Stimulated activated CD4-positive, alpha-beta T cell treated with anti-CD3 and anti-CD28 coated beads, TNF-alpha, amount 100 ng/mL, for 4 hours (primary cell): ENCODE results near the gene ASPA.
"Not testable (repeated sequence)": the region's sequence is repeated elsewhere in the genome, so short reads cannot be mapped to it uniquely, and the experiment has no call there.

Experiments
- DNase-seq, 3 experiments: peaks; one replicate each; pipeline ENCODE4 v3.0.0-alpha.2; 2020; ENCODE audit warnings: low read depth in 3 of 3

The ASPA gene

DNA sequence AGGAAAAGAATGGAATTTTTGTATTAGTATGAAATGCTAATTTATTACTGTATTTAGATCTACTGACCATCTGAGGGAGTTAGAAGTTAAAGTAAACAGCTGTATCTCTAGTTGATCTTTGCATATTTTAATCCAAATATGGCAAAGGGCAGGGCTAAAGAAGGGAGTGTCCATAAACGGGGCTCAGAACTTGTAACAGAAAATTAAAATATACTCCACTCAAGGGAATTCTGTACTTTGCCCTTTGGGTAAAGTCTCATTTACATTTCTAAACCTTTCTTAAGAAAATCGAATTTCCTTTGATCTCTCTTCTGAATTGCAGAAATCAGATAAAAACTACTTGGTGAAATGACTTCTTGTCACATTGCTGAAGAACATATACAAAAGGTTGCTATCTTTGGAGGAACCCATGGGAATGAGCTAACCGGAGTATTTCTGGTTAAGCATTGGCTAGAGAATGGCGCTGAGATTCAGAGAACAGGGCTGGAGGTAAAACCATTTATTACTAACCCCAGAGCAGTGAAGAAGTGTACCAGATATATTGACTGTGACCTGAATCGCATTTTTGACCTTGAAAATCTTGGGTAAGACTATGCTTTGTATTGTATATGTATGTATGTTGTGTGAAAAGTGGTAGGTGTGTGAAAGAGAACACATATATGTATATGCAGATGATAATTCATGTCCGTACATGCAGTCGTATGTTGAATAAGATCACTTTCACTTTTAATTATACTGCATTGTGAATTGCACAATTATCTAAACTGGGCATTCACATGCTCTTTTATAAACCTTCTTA is at the start of gene ASPA:
Gene ASPA (plus strand): TSS at position 186 of the 799 bp plus-strand sequence. CDS start 163 bp downstream, at position 349.
- DNase-seq: no peak

DNA sequence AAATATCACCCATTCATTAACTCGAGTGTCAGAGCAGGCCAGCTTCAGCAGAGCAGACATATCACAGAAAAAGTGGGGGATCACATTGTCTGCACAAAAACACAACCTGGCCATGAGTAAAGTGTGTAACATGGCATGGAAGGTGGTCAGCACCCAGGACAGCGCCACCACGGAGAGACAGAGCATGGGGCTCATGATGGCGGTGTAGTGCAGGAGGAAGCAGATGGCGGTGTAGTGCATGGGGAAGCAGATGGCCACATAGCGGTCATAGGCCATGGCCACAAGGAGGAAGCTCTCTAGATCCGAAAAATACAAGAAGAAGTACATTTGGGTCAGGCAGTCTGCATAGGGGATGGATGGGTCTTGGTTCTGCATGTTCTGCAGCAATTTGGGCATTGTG is 42.6 kb upstream of the ASPA start:
- DNase-seq: not testable (repeated sequence)

DNA sequence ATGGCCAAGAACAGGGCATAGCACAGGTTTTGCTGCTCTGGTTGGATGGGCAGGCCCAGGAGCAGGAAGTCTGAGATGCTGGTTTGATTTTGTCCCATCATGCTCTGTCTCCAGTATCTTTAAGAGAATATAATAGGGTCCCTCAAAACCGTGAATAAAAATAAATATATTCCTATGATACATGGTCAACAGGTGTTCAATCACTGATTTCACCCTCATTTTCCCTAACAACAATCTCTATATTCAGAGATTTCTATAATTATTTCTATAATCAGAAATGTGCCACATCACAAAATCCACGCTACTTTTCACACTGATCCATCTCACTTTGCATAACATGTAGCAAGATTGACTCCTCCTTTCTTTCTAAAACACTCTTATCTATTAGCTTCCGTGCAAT is 42.1 kb upstream of the ASPA start, which contains the start of gene OR1E2:
Gene OR1E2 (minus strand): TSS at position 101 of the 400 bp plus-strand sequence. CDS start 0 bp downstream, at position 101.
- no peak for DNase-seq

DNA sequence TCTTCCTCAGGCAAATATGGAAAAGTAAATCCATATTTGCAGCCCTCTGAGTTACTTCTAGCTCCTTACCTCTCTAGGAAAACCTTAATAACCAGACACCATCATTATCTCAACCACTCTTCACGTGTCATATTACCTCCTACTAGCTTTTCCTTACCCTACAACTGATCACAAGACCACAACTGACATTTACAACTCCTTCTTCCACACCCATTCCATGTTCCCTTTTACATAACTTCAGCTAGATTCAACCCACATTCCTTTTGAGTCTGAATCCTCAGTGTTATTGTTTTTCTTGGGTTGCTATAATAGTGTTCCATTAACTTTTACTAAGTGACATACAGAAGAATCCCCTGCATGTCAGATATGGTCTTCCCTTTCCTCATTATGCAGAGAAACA is 37.4 kb upstream of the ASPA start:
- no peak for DNase-seq

- no peak for DNase-seq
Measured at GRCh38 chr17:3440451-3440850, 35.3 kb upstream of the ASPA start.

DNA sequence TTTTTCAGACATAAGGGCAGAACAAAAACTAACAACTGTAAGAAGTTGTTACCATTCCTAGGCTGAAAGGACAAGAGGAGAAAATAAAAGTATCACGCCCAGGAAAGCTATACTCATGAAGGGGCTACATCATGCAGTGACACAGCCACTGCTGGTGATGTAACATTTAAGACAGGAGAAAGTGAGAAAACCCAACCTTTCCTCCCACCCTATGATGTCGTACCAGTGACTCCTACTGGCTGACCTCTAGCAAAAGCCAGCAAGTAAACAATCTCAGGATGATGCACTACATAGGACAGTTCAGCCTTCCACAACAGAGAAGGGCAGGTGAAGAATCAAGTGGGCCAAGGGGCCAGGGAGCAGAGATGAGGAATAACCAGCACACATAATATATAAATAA is 28.2 kb upstream of the ASPA start:
- no peak for DNase-seq

DNA sequence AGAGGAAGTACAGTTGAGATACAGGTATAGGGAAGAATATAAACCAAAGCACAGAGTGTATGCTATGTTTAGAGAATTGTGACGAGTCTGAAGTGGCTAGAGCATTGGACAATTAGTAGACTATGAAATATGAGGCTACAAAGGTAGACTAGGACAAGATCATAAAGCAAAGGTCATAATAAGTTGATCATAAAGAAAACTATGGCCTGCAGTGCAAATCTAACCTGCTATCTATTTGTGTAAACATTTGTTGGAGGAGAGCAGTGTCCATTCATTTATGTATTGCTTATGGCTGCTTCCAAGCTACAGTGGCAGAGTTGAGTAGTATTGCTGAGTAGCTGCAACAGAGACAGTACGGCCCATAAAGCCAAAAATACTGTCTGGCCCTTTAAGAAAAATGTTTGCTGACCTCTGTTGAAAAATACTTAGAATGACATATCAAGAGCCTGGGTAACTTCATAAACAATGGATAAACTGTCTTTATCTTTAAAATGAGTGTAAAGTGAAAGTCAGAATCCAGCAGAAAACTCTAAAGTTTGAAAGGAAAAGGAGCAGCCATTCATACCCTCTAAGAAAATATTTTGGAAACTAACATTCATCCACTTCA is 27.6 kb upstream of the ASPA start:
- no peak for DNase-seq

DNA sequence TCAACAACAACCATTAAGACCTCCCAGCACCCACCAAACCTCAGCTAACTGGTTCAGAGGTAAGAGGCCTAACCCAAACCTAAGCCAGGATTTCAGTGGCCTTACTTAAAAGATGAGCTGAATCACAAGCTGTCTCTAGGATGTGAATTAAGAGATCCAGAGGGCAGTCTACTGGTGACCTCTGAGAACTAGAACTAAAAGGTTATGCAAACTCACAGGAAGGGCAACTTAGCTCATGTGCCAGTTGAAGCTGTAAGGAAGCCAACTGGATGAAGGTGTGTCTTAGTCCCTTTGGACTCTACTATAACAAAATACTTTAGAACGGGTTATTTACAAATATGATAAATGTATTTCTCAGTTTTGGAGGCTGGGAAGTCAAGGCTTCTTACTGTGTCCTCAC is 9.4 kb upstream of the ASPA start:
- DNase-seq: not testable (repeated sequence)

- DNase-seq: no peak
Measured at GRCh38 chr17:3469529-3469928, 6.3 kb upstream of the ASPA start.

- no peak for DNase-seq
Measured at GRCh38 chr17:3471599-3471998, 4.2 kb upstream of the ASPA start, which contains the start of gene SPATA22. Gene SPATA22, minus strand, starts transcription at chr17:3471819. Its CDS starts 2,494 bp downstream, at chr17:3469325.

- DNase-seq: no peak
Measured at GRCh38 chr17:3472137-3472536, 3.7 kb upstream of the ASPA start.

- DNase-seq: no peak
Measured at GRCh38 chr17:3474212-3474611, 1.6 kb upstream of the ASPA start.

DNA sequence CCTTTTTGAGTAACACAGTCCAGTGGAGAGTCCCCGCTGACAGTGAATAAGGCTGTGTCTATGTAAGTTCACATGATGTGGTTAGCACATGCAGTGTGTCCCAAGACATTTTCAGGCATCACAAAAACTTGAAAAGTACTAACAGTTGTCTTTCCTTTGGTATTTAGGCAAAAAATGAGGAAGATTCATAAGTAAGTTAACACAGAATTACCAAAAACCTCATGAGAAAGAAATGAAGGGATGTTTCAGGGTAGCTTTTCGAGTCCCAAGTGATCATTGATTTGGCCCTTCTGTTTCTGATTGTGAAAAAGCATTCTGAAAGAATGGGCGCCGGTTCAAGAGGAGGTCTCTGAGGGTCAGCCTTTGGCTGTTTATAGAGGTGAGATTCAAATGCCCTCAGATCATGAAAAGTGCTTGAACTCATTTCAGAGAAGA is 529 bp upstream of the ASPA start:
- DNase-seq: no peak

DNA sequence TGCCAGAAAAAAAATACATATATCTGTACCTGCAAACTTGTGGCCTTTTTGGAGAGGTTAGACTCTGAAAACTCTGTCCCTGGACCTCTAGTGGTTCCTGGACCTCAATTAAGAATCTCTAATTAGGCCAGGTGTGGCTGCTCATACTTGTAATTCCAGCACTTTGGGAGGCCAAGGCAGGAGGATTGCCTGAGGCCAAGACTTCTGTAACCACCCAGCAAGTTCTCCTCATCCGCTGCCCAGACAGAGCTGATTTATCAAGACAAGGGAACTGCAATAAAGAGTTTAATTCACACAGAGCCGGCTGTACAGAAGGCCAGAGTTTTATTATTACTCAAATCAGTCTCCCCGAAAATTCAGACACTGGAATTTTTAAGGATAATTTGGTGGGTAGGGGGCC is 4.2 kb downstream of the ASPA start:
- DNase-seq: no peak

- DNase-seq: no peak
Measured at GRCh38 chr17:3482852-3483251, 7.1 kb downstream of the ASPA start.

DNA sequence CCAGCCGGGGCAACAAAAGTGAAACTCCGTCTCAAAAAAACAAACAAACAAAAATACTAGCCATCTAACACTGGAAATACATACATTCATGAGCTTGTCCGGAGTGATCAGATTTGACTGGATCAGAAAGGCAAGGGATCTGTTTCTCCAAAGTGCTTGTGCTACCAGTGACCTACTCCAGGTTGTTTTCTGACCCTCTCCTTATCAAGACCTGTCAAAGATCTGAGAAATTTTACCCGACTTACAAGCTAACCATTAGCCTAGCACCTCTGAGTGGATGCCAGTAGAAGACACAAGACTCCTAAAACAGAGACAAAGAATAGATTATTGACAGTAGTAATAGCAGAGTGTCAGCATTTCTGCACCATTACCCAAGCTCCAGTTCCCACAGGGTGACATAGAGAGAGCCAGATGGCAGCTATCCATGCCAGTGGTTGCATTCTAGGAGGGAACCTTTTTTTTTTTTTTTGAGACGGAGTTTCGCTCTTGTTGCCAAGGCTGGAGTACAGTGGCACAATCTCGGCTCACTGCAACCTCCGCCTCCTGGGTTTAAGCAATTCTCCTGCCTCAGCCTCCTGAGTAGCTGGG is 9.8 kb downstream of the ASPA start:
- DNase-seq: no peak

GRCh38 chr17:3497101-3497500 is 21.3 kb downstream of the ASPA start:
- DNase-seq: no peak

GRCh38 chr17:3501344-3501743 is 25.5 kb downstream of the ASPA start:
- no peak for DNase-seq

GRCh38 chr17:3502466-3502865 is 26.7 kb downstream of the ASPA start:
- no peak for DNase-seq

- DNase-seq: no peak
Measured at GRCh38 chr17:3503285-3503684, 27.5 kb downstream of the ASPA start.

GRCh38 chr17:3505008-3505407 is 29.2 kb downstream of the ASPA start:
- no peak for DNase-seq

- DNase-seq: no peak
Measured at GRCh38 chr17:3506054-3506453, 30.3 kb downstream of the ASPA start.

DNA sequence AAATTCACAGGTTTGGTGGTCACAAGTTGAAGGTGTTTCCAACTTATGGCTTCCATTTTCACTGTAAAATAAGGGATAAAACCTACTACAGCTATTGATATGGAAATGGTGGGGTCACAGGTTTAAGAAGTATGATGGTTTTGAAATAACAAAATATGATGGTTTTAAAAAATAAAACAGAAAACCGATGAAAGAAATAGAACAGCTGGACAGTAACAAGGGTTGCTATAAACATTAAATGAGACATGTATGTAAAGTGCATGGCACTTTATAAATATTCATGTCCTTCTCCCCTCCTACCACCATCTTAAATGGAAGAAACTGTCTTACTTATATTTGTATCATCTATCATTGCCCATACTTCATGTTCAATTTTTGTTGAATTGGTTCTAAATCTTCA is 31.3 kb downstream of the ASPA start:
- DNase-seq: no peak
